ENCODE measurements around the gene SUMF1. TPM values are rescaled to one million over a fixed set of nuclear protein-coding genes. Genes with fewer than 3 reads are reported as not detected.

The SUMF1 gene
- total and polyA plus RNA-seq, 4 donors, result 13.0 to 34.2 (median 23.5) TPM

GRCh38 chr3:4409971-4410573 is 57.0 kb downstream of the SUMF1 start:
- Histone ChIP-seq H3K4me1 (ENCODE audit: control insufficient read depth in 4 of 4, insufficient read depth in 4 of 4, low read length in 3 of 4) (peaks cover 6 to 20% (median 6%) of the 10 kb centered on the region in 4 donors), H3K9ac (ENCODE audit: low read depth in 1 of 2, low read length in 2 of 2) (no peak overlapping the region), H3K4me3 (ENCODE audit: low read depth in 1 of 3, low read length in 3 of 3) (no peak overlapping the region), H3K27ac (ENCODE audit: low read depth in 1 of 2, low read length in 2 of 2) (no peak overlapping the region), H3K27me3 (ENCODE audit: control insufficient read depth in 4 of 4, insufficient read depth in 4 of 4, low read length in 3 of 4) (no peaks in the 10 kb centered on the region), H3K36me3 (ENCODE audit: control insufficient read depth in 4 of 4, insufficient read depth in 3 of 4, low read depth in 1 of 4, low read length in 3 of 4) (peaks cover 1 to 11% (median 8%) of the 10 kb centered on the region in 4 donors), H3K9me3 (ENCODE audit: control insufficient read depth in 4 of 4, low read length in 3 of 4) (no peaks in the 10 kb centered on the region)
- WGBS, result 74% methylated on average over 1 of the region's 1 CpG
- no peak for TF ChIP-seq ZBTB33 (IDR thresholded peaks at IDR 0.05)
- no peak for TF ChIP-seq NR2F2 (IDR thresholded peaks at IDR 0.05)
- no peak for TF ChIP-seq FOXA2 (IDR thresholded peaks at IDR 0.05)
- no peak for TF ChIP-seq RXRA (IDR thresholded peaks at IDR 0.05)
- TF ChIP-seq JUND (IDR thresholded peaks at IDR 0.05), result no peak
- no peak for TF ChIP-seq REST (IDR thresholded peaks at IDR 0.05)
- no peak for TF ChIP-seq FOXA1 (IDR thresholded peaks at IDR 0.05)
- no peak for TF ChIP-seq RAD21 (IDR thresholded peaks at IDR 0.05)
- no peak for TF ChIP-seq GABPA (IDR thresholded peaks at IDR 0.05 in 1 of 2, conservative IDR thresholded peaks at IDR 0.05 in 1 of 2)
- TF ChIP-seq HNF4A (conservative IDR thresholded peaks at IDR 0.05), result no peak
- no peak for DNase-seq (ENCODE audit: low spot score)

- H3K9me3 ChIP-seq (ENCODE audit: control insufficient read depth in 4 of 4, low read length in 3 of 4), result no peaks in the 10 kb centered on the region
- no peak overlapping the region for H3K9ac ChIP-seq (ENCODE audit: low read depth in 1 of 2, low read length in 2 of 2)
- 85% methylated on average over 4 of the region's 4 CpGs for WGBS
- peaks cover 1 to 11% (median 8%) of the 10 kb centered on the region in 4 donors for H3K36me3 ChIP-seq (ENCODE audit: control insufficient read depth in 4 of 4, insufficient read depth in 3 of 4, low read depth in 1 of 4, low read length in 3 of 4)
- no peak overlapping the region for H3K4me3 ChIP-seq (ENCODE audit: low read depth in 1 of 3, low read length in 3 of 3)
- DNase-seq (ENCODE audit: low spot score), result no peak
- H3K27me3 ChIP-seq (ENCODE audit: control insufficient read depth in 4 of 4, insufficient read depth in 4 of 4, low read length in 3 of 4), result no peaks in the 10 kb centered on the region
- H3K27ac ChIP-seq (ENCODE audit: low read depth in 1 of 2, low read length in 2 of 2), result no peak overlapping the region
- peaks cover 6 to 20% (median 6%) of the 10 kb centered on the region in 4 donors for H3K4me1 ChIP-seq (ENCODE audit: control insufficient read depth in 4 of 4, insufficient read depth in 4 of 4, low read length in 3 of 4)
- TF ChIP-seq NR2F2 (IDR thresholded peaks at IDR 0.05) (no peak), HNF4G (IDR thresholded peaks at IDR 0.05) (no peak), EGR1 (IDR thresholded peaks at IDR 0.05; ENCODE audit: low read depth in 2 of 2) (no peak), YY1 (IDR thresholded peaks at IDR 0.05) (no peak), JUND (IDR thresholded peaks at IDR 0.05) (no peak), FOXA1 (IDR thresholded peaks at IDR 0.05) (no peak), MAX (IDR thresholded peaks at IDR 0.05) (no peak), ZBTB33 (IDR thresholded peaks at IDR 0.05) (no peak), RAD21 (IDR thresholded peaks at IDR 0.05) (no peak), SP1 (IDR thresholded peaks at IDR 0.05) (no peak), GABPA (IDR thresholded peaks at IDR 0.05 in 1 of 2, conservative IDR thresholded peaks at IDR 0.05 in 1 of 2) (no peak), RXRA (IDR thresholded peaks at IDR 0.05) (no peak), HNF4A (conservative IDR thresholded peaks at IDR 0.05) (no peak), FOXA2 (IDR thresholded peaks at IDR 0.05) (no peak), ATF3 (IDR thresholded peaks at IDR 0.05) (no peak), CTCF (IDR thresholded peaks at IDR 0.05; ENCODE audit: low read depth, low read length, missing input control) (no peak), TAF1 (conservative IDR thresholded peaks at IDR 0.05) (no peak)
Measured at GRCh38 chr3:4409415-4409814, 57.7 kb downstream of the SUMF1 start.
